ENCODE results near the gene CFAP46.

DNA sequence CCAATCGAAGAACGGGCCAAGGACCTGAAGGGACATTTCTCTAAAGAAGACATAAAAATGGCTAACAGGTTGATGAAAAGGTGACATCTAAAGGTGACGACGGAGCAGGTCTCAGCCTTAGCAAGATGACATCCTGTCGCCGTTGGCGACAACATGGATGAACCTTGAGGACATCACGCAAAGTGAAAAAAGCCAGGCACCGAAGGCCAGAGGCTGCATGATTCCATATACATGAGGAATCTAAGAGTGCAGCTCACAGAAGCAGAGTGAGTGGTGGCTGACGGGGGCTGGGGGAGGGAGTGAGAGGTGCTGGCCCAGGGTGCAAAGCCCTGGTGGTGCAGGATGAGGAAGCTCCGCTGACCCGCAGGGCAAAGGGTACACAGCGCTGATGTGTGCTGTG is 122.3 kb downstream of the CFAP46 start:
- TF ChIP-seq, protein P1, sequence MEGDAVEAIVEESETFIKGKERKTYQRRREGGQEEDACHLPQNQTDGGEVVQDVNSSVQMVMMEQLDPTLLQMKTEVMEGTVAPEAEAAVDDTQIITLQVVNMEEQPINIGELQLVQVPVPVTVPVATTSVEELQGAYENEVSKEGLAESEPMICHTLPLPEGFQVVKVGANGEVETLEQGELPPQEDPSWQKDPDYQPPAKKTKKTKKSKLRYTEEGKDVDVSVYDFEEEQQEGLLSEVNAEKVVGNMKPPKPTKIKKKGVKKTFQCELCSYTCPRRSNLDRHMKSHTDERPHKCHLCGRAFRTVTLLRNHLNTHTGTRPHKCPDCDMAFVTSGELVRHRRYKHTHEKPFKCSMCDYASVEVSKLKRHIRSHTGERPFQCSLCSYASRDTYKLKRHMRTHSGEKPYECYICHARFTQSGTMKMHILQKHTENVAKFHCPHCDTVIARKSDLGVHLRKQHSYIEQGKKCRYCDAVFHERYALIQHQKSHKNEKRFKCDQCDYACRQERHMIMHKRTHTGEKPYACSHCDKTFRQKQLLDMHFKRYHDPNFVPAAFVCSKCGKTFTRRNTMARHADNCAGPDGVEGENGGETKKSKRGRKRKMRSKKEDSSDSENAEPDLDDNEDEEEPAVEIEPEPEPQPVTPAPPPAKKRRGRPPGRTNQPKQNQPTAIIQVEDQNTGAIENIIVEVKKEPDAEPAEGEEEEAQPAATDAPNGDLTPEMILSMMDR (IDR thresholded peaks at IDR 0.05), result no peak
- no peak for TF ChIP-seq POLR2A (IDR thresholded peaks at IDR 0.05)

Measured in ovary (tissue), 3 donors.